ENCODE data around the gene ACADVL. TPM values are rescaled to one million over a fixed set of nuclear protein-coding genes. Genes with fewer than 3 reads are reported as not detected.
A peak's percentile ranks its signal among the peaks of the same experiment; 100 is the strongest.

ACADVL gene
- total RNA-seq, 4 donors from 2014 or later: 877 to 3,047 (median 1,981) TPM

- H3K4me3 ChIP-seq: no peak overlapping the region
- no peak for DNase-seq
- H3K9me3 ChIP-seq: no peaks in the 10 kb centered on the region
- TF ChIP-seq POLR2A (IDR thresholded peaks at IDR 0.05): no peak
- no peak for TF ChIP-seq POLR2AphosphoS5 (IDR thresholded peaks at IDR 0.05)
- TF ChIP-seq CTCF (IDR thresholded peaks at IDR 0.05): no peak
- no peak for TF ChIP-seq EP300 (IDR thresholded peaks at IDR 0.05; ENCODE audit: low read depth)
- H3K4me1 ChIP-seq: peaks cover 14 to 37% (median 35%) of the 10 kb centered on the region in 4 donors
- in situ Hi-C loops (cut with MboI; ENCODE audit: low pct_ligation_motif_present in 1 of 4, low pct_unique_long_range_greater_than_20kb in 1 of 4, low sequenced_read_pairs in 3 of 4) (loop anchor here in 1 of 4 donors (25.0 kb wide), 1 partner anchor 889 kb away; no protein-coding TSS in a partner anchor), intact Hi-C loops (cut with DNase I; ENCODE audit: low total_unique reads) (no loop called here)
- H3K27me3 ChIP-seq: no peaks in the 10 kb centered on the region
- H3K27ac ChIP-seq: no peak overlapping the region
- 79% methylated on average over 4 of the region's 4 CpGs; no CpG with 5 or more reads in 1 of the 2 donors for WGBS, 2 donors (ENCODE audit: low coverage in 1 of 2)
- H3K36me3 ChIP-seq: peaks cover 0 to 27% (median 13%) of the 10 kb centered on the region in 4 donors
Measured at GRCh38 chr17:7248796-7249195, 29.1 kb downstream of the ACADVL start.

GRCh38 chr17:7249214-7249613 lies 29.5 kb downstream of the ACADVL start:
- peaks cover 0 to 23% (median 12%) of the 10 kb centered on the region in 4 donors for H3K36me3 ChIP-seq
- no peaks in the 10 kb centered on the region for H3K27me3 ChIP-seq
- H3K4me3 ChIP-seq: no peak overlapping the region
- in situ Hi-C loops (cut with MboI; ENCODE audit: low pct_ligation_motif_present in 1 of 4, low pct_unique_long_range_greater_than_20kb in 1 of 4, low sequenced_read_pairs in 3 of 4) (loop anchor here in 1 of 4 donors (25.0 kb wide), 1 partner anchor 888 kb away; no protein-coding TSS in a partner anchor), intact Hi-C loops (cut with DNase I; ENCODE audit: low total_unique reads) (no loop called here)
- TF ChIP-seq POLR2A (IDR thresholded peaks at IDR 0.05) (no peak), CTCF (IDR thresholded peaks at IDR 0.05) (no peak), EP300 (IDR thresholded peaks at IDR 0.05; ENCODE audit: low read depth) (no peak), POLR2AphosphoS5 (IDR thresholded peaks at IDR 0.05) (no peak)
- H3K9me3 ChIP-seq: no peaks in the 10 kb centered on the region
- peaks cover 14 to 37% (median 34%) of the 10 kb centered on the region in 4 donors for H3K4me1 ChIP-seq
- peak overlapping the region in 2 of 4 donors; percentile 97 to 100 for H3K27ac ChIP-seq
- DNase-seq: no peak
- WGBS, 2 donors (ENCODE audit: low coverage in 1 of 2): 60 to 92% methylated on average over 1 to 6 of the region's 6 CpGs

GRCh38 chr17:7249830-7250229 lies 30.1 kb downstream of the ACADVL start:
- WGBS, 2 donors (ENCODE audit: low coverage in 1 of 2): 71% methylated on average over 7 of the region's 7 CpGs; no CpG with 5 or more reads in 1 of the 2 donors
- Histone ChIP-seq H3K27me3 (no peaks in the 10 kb centered on the region), H3K4me3 (peak overlapping the region in 3 of 4 donors; percentile 96 to 100 (median 98)), H3K4me1 (peaks cover 14 to 42% (median 34%) of the 10 kb centered on the region in 4 donors), H3K9me3 (no peaks in the 10 kb centered on the region), H3K27ac (peak overlapping the region; percentile 95 to 100 (median 98)), H3K36me3 (peaks cover 0 to 20% (median 8%) of the 10 kb centered on the region in 4 donors)
- no peak for DNase-seq
- in situ Hi-C loops (cut with MboI; ENCODE audit: low pct_ligation_motif_present in 1 of 4, low pct_unique_long_range_greater_than_20kb in 1 of 4, low sequenced_read_pairs in 3 of 4) (loop anchor here in 1 of 4 donors (25.0 kb wide), 1 partner anchor 887 kb away; no protein-coding TSS in a partner anchor), intact Hi-C loops (cut with DNase I; ENCODE audit: low total_unique reads) (no loop called here)
- no peak for TF ChIP-seq POLR2A (IDR thresholded peaks at IDR 0.05)
- no peak for TF ChIP-seq CTCF (IDR thresholded peaks at IDR 0.05)
- no peak for TF ChIP-seq POLR2AphosphoS5 (IDR thresholded peaks at IDR 0.05)
- no peak for TF ChIP-seq EP300 (IDR thresholded peaks at IDR 0.05; ENCODE audit: low read depth)

GRCh38 chr17:7250695-7251627 lies 31.2 kb downstream of the ACADVL start:
- Histone ChIP-seq H3K4me1 (peaks cover 14 to 42% (median 34%) of the 10 kb centered on the region in 4 donors), H3K27me3 (no peaks in the 10 kb centered on the region), H3K36me3 (peaks cover 0 to 15% (median 4%) of the 10 kb centered on the region in 4 donors), H3K4me3 (peak overlapping the region; percentile 79 to 100 (median 97)), H3K9me3 (no peaks in the 10 kb centered on the region), H3K27ac (peak overlapping the region; percentile 95 to 100 (median 98))
- intact Hi-C loops (cut with DNase I; ENCODE audit: low total_unique reads): no loop called here
- DNase-seq: peak; percentile 29
- in situ Hi-C loops (cut with MboI; ENCODE audit: low pct_ligation_motif_present in 1 of 4, low pct_unique_long_range_greater_than_20kb in 1 of 4, low sequenced_read_pairs in 3 of 4): no loop called here
- 0 to 2% methylated on average over 3 to 33 of the region's 55 CpGs for WGBS, 2 donors (ENCODE audit: low coverage in 1 of 2)
- TF ChIP-seq CTCF (IDR thresholded peaks at IDR 0.05) (no peak), POLR2AphosphoS5 (IDR thresholded peaks at IDR 0.05) (no peak), EP300 (IDR thresholded peaks at IDR 0.05; ENCODE audit: low read depth) (no peak), POLR2A (IDR thresholded peaks at IDR 0.05) (peak; percentile 35)
